ENCODE measurements around the gene VHLL.

Gene VHLL

DNA sequence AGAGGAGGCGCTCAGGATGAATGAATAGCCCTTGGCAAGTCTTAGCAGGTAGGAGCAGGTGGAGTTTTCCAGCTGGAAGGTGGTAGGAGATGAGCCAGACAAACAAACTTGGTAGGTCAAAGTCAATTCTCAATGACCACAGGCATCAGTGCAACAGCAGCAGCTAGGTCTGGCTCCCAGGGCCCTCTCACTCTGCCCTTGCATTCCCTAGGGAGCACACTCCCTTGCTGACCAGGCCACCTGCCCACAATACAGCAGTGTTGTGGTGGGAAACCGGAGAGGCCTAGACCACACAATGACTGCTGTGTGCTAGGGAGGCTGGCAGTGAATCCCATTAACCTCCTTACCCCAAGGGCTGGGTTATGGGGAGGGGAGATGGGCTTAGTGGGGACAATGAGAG, 38.2 kb downstream of the VHLL start:
- Histone ChIP-seq H3K4me3 (ENCODE audit: low read depth, low read length) (no peak overlapping the region), H3K36me3 (peaks cover 99% of the 10 kb centered on the region), H3K27ac (no peak overlapping the region), H3K27me3 (ENCODE audit: insufficient read depth, low read depth, severe bottlenecking) (no peaks in the 10 kb centered on the region), H3K9me3 (ENCODE audit: severe bottlenecking) (no peaks in the 10 kb centered on the region)
- no peak for DNase-seq
- TF ChIP-seq, protein P1, sequence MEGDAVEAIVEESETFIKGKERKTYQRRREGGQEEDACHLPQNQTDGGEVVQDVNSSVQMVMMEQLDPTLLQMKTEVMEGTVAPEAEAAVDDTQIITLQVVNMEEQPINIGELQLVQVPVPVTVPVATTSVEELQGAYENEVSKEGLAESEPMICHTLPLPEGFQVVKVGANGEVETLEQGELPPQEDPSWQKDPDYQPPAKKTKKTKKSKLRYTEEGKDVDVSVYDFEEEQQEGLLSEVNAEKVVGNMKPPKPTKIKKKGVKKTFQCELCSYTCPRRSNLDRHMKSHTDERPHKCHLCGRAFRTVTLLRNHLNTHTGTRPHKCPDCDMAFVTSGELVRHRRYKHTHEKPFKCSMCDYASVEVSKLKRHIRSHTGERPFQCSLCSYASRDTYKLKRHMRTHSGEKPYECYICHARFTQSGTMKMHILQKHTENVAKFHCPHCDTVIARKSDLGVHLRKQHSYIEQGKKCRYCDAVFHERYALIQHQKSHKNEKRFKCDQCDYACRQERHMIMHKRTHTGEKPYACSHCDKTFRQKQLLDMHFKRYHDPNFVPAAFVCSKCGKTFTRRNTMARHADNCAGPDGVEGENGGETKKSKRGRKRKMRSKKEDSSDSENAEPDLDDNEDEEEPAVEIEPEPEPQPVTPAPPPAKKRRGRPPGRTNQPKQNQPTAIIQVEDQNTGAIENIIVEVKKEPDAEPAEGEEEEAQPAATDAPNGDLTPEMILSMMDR (IDR thresholded peaks at IDR 0.05; ENCODE audit: low read depth, low read length) = no peak

DNA sequence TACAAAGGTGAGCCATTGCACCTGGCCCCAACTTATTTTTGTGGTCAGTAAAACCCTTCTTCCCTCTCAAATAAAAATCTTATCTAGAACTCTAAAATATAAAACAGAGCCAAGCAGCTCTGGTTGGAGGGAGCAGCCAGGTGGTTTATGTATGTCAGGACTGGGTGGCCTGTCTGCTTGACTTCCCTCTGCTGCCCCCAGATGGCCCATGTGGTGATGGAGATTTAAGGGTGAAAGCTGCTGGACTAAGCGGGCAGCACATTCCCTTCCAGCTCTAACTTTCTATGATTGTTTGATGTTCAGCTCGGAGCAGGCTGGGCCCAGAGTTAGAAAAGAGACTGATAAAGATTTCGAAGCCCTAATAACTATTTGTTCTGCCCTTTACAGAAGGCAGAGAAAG, 39.3 kb downstream of the VHLL start:
- peaks cover 99% of the 10 kb centered on the region for H3K36me3 ChIP-seq
- TF ChIP-seq, protein P1 (IDR thresholded peaks at IDR 0.05; ENCODE audit: low read depth, low read length) = peak; percentile 60
- H3K4me3 ChIP-seq (ENCODE audit: low read depth, low read length) = no peak overlapping the region
- H3K9me3 ChIP-seq (ENCODE audit: severe bottlenecking) = no peaks in the 10 kb centered on the region
- DNase-seq = peak; percentile 66
- no peak overlapping the region for H3K27ac ChIP-seq
- H3K27me3 ChIP-seq (ENCODE audit: insufficient read depth, low read depth, severe bottlenecking) = no peaks in the 10 kb centered on the region

DNA sequence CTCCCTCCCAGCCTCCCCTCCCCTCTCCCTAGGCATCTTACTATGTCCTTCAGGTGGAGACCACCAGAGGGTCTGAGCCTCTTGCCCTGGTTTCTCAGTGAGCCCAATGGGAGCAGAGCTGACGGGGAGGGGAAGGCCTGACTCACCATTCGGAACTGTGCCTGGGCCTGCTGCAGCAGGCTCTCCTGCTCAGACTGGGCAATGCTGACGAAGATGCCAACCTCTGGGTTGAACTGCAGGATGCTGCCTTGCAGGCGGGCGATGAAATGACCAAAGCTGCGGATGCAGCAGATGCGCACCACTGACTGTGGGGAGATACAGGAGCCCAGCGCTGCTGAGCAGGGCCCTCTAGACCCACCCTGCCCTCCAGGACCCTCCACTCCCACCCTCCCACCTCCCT, 40.2 kb downstream of the VHLL start:
- Histone ChIP-seq H3K9me3 (ENCODE audit: severe bottlenecking) (no peaks in the 10 kb centered on the region), H3K27me3 (ENCODE audit: insufficient read depth, low read depth, severe bottlenecking) (no peaks in the 10 kb centered on the region), H3K36me3 (peaks cover 100% of the 10 kb centered on the region), H3K4me3 (ENCODE audit: low read depth, low read length) (no peak overlapping the region), H3K27ac (no peak overlapping the region)
- TF ChIP-seq, protein P1 (IDR thresholded peaks at IDR 0.05; ENCODE audit: low read depth, low read length) = no peak
- no peak for DNase-seq

GRCh38 chr1:156257711-156258110, 41.4 kb downstream of the VHLL start:
- no peak overlapping the region for H3K4me3 ChIP-seq (ENCODE audit: low read depth, low read length)
- DNase-seq = no peak
- no peaks in the 10 kb centered on the region for H3K9me3 ChIP-seq (ENCODE audit: severe bottlenecking)
- H3K36me3 ChIP-seq = peaks cover 100% of the 10 kb centered on the region
- H3K27me3 ChIP-seq (ENCODE audit: insufficient read depth, low read depth, severe bottlenecking) = no peaks in the 10 kb centered on the region
- TF ChIP-seq, protein P1 (IDR thresholded peaks at IDR 0.05; ENCODE audit: low read depth, low read length) = no peak
- no peak overlapping the region for H3K27ac ChIP-seq

- no peak for DNase-seq
- H3K9me3 ChIP-seq (ENCODE audit: severe bottlenecking) = no peaks in the 10 kb centered on the region
- no peak overlapping the region for H3K27ac ChIP-seq
- H3K36me3 ChIP-seq = peaks cover 96% of the 10 kb centered on the region
- no peak overlapping the region for H3K4me3 ChIP-seq (ENCODE audit: low read depth, low read length)
- TF ChIP-seq, protein P1 (IDR thresholded peaks at IDR 0.05; ENCODE audit: low read depth, low read length) = no peak
- H3K27me3 ChIP-seq (ENCODE audit: insufficient read depth, low read depth, severe bottlenecking) = no peaks in the 10 kb centered on the region
Observed at GRCh38 chr1:156253634-156254033, 45.5 kb downstream of the VHLL start.

GRCh38 chr1:156251527-156251926, 47.6 kb downstream of the VHLL start:
- no peaks in the 10 kb centered on the region for H3K27me3 ChIP-seq (ENCODE audit: insufficient read depth, low read depth, severe bottlenecking)
- peaks cover 75% of the 10 kb centered on the region for H3K36me3 ChIP-seq
- no peaks in the 10 kb centered on the region for H3K9me3 ChIP-seq (ENCODE audit: severe bottlenecking)
- H3K4me3 ChIP-seq (ENCODE audit: low read depth, low read length) = no peak overlapping the region
- DNase-seq = no peak
- TF ChIP-seq, protein P1 (IDR thresholded peaks at IDR 0.05; ENCODE audit: low read depth, low read length) = no peak
- H3K27ac ChIP-seq = no peak overlapping the region

Measured in WERI-Rb-1 (cell line).